ENCODE data around the gene KLF13.

- TF ChIP-seq CTCF (IDR thresholded peaks at IDR 0.05) (no peak), POLR2A (IDR thresholded peaks at IDR 0.05) (no peak)
These were observed 55.4 kb downstream of the KLF13 start for GRCh38 chr15:31381801-31382712.

Data from sigmoid colon (tissue), 3 donors.